ENCODE results near the gene MSANTD1.
A peak's percentile ranks its signal among the peaks of the same experiment; 100 is the strongest.

MSANTD1 gene

GRCh38 chr4:3266076-3266475, 17.1 kb downstream of the MSANTD1 start:
- DNase-seq, result no peak

DNA sequence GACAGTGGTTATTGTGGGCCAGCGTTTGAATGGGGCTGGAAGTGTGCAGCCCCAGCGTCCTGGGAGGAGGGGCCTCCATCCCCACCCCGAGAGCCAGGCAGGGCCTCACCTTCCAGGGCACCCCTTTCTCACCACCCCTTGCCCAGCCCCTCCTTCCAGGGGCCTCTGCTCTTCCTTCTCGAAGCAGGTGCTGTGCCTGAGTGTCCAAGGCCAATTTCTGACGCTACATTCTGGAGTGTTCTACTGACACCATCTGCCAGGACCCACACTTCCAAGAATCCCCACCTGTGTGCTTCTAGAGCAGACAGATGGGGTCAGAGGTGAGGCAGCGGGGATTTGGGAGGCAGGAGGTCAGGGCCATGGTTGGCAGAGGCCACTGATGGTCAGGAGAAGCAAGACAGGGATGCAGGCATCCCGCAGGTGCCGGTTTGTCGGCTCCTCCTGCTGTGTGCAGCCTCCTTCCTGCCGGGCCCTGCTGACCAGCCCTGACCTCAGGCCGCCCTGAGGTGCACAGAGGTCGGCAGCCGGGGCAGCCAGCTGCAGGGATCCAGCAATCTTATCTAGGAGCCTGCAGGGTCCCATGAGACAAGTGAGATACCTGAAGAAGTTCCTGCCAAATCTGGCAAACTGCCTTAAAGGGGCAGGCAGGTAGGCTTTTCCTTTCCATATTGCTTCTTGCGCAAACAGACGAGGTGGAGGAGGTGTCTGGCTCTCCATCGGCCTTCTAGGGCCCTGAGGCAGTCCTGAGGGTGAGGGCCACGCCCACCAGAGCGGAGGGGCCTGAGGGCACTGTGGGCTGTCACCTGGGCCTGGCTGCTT, 18.8 kb downstream of the MSANTD1 start:
- no peak for DNase-seq

DNA sequence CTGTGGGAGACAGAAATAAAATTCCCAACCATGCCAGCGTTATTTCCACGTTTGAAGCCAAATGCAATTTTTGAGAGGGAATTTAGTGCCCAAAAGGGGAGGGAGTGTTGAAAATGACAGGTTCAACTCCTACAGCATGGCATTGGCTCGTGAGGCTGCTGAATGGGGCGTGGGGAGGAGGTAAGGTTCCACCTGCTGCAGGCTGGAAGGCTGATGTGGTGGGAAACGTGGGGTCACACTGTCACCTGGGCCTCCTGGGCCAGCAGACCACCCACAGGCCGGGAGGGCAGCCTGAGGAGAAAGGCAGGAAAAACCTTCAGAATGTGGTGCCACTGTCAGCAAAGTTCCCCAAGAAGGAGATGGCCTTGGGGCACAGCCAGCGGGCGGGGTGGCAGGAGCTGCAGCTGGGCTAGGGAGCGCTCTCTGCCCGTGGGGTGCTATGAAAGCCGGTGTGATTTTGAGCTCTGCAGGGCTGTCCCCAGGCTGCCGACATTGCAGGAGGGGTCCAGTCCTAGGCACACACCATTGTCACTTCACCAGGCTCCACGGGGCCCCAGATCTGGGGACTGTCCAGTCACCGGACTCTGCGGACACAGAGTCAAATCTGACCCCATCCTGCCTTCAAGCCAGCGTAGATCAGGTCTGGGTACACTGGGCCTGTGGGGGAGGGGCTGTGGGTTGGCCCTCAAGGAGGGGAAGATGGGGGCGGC, 19.6 kb downstream of the MSANTD1 start:
- no peak for DNase-seq

GRCh38 chr4:3269105-3269927, 20.4 kb downstream of the MSANTD1 start:
- DNase-seq, result no peak

- no peak for DNase-seq
Measured at GRCh38 chr4:3269991-3270611, 21.1 kb downstream of the MSANTD1 start.

DNA sequence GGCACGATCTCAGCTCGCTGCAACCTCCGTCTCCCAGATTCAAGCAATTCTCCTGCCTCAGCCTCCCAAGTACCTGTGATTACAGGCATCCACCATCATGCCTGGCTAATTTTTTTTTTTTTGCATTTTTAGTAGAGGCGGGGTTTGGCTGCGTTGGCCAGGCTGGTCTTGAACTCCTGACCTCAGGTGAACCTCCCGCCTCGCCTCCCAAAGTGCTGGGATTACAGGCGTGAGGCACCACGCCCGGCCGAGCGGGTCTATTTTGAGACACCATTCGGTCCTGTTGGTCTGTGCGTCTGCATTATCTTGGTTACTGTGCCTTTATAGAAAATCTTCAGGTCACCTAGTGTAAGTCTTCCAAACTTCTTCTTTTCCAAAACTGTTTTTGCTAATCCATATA, 22.2 kb downstream of the MSANTD1 start:
- DNase-seq, result no peak

- no peak for DNase-seq
Measured at GRCh38 chr4:3276986-3277385, 28.0 kb downstream of the MSANTD1 start.

DNA sequence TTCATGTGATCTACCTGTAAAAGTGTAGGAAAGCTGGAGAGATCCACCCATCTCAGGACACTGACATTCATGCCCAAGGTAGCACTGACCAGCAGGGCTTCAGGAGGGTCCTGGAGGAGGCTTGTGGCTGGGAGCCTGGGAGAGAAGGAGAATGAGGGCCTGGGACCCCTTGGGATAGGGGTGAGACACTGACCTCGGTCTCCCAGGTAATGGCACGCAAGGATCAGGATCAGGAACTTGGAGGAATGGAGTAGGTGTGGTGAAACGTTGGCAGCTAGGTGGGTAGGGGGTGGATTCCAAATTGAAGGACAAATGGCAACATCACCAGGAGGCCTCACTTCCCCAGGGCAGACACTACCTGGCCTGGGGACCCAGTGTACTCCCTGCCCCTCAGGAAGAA, 31.5 kb downstream of the MSANTD1 start:
- DNase-seq, result no peak

DNA sequence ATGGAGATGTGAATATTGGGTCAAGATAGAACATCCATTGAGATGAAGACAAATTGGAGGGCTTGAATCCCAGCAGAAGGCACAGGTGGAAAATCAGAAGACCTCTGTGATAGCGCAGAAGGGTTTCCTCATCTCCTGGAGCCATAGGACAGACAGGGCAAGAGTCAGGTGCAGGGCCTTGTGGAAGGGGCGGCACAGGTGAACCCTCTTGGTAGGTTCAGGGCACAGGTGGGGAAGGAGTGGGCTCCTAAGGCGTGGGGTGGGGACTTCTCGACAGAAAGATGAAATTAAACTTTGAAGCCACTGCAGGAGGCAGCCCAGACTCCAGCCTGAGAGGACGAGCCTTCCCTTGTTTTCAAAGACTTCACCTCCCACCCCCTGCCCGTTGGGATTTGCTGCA, 34.5 kb downstream of the MSANTD1 start:
- no peak for DNase-seq

DNA sequence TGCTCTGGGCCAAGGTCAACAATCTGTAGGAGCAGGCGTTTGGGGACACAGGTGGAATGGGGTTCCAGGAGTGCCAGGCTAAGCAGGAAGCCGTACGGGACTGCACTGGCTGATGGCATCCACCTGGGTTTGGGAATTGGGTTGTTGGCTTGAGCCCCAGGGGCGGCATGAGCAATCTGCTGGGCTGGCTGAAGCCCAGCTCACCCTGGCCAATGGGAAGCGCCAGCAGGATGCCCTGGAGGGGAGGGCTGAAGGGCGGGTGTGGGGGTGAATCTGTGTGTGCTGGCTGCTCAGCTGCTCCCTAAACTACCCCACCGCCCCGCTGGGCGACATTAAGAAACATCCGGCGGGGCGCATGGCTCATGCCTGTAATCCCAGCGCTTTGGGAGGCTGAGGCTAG, 35.0 kb downstream of the MSANTD1 start:
- DNase-seq, result no peak

DNA sequence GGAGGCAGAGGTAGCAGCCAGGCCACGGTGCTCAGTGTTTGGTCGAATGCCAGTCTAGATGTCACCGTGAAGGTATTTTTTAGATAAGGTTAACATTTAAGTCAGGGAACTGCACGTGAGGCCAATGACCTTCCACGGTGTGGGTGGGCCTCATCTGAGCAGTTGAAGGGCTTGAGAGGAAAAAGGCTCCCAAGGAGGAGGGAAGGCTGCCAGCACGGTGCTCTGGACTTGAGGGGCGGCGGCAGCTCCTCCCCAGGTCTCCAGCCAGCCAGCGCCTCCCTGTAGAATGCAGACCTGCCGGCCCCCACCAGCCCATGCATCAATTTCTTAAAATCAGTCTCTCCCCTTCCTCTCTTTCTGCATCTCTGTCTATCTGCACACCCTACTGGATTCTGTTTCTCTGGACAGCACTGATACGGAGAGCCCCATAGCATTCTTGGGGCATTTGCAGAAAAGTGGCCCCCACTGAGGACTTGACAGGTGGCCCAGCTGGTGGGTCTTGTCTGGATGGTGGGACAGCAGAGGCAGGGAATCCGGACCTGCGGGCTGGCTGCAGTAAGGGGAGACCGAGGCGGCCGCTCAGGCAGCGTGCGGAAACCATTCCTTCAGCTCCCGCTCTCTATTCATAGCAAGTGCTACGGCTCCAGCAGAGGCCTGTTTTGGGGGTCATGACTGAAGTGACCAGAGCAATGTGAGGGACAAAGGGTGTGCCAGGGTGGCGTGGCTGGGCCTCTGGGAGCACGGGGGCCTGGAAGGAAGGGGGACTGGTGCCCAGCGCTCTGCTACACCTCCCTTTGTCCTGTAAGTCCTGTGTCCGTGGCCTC, 36.0 kb downstream of the MSANTD1 start:
- DNase-seq, result no peak

DNA sequence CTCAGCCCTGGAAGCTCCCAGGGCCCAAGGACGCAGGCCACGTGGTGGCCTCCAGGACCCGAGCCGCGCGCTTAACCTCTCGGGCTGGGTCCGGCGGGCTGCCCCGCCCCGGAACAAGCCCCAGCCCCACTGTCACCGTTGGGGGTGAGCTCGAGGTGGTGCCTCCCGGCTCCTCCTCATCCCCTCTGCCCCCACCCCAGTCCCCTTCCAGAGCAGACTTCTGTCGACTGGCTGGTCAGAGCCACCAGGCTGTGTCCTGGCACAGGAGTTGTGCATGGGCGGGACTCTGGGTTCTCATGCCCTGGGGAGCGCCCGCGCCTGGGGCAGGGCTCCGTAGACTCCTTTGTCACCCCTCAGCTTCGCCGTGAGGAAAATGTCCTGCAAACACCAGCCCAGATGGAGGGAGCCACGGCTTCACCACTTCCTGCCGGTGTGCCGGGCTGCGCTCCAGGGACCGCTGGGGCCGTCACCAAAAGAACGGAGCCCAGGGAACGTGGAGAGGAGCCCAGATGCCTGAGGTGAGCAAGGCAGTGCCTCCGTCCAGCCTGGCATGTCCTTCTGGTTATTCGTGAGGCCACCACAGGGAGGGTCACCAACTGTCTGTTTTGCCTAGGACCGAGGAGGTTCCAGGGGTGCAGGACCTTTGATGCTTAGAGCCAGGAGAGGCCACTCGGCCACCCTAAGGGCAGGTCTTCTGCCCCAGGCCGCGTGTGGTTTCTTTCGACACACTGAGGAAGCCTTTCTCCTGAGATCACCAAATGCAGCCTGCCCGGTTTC, 36.8 kb downstream of the MSANTD1 start:
- peak; percentile 88 to 94 for DNase-seq

DNA sequence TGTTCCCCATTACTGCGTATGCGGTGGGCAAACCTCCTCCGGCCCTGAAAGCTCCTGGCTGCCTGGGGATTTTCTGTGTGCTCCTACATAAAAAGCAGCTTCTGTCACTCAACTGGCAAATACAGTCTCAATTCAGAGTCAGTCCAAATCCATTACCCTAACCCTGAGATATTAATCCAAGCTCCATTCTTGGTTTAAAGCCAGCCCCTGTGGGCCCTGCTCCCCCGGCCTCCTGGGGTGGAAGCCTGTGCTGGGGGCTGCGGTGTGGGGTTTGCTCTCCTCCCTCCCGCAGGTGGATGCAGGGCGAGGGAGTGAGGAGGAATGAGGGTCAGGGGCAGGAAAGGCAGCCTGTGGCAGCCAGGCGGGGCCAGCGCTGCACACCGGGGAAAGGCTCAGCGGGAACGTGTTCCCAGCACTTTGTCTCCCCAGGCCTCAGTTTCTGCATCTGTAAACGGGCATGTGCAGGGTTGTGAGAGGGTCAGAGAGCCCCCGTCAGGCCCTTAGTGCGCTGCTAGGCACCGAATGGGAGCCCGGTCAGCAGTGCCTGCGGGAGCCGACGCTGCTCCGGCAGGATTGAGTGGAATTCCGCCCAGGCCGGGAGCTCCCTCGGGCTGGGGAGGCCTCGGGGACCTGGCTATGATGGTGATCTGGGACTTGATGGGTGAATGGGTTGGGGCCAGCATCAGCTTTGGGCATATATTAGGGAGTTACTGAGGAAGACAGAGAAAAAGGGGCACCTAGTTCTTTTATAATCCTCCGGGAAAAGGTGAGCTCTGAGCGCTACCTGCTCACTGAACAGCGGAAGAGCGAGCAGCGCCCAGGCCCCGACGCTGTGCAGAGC, 37.6 kb downstream of the MSANTD1 start:
- DNase-seq, result no peak

DNA sequence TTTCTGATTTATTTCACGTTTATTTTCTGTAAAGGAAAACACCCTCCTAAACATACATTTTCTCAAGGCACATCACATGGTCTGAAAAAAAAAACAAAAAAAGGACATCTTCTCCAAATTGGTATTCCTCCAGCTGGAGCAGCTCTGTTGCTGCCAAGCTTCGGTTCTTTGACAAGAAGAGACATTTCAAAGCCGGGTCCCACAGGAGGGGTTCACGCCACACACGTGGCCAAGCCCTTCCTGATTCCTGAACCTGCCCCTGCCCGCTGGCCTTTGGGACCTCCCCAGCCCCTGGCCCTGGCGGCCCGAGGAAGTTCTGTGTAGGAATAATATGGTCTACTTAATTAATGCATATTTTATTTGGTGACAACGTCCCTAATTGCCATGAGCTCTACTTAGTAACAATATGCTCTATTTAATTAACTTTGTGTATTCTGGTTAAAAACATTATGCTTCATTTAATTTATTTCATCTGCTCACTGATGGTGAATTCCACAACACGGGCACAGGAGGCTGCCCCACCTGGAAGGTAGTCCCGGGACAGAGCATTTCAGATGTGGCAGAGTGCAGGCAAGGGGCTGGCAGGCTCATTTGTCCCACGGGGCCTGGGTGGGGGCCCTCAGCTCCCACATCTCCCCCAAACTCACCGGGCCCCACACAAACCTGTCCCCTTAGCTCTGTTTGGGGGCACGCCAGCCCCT, 38.5 kb downstream of the MSANTD1 start:
- no peak for DNase-seq

GRCh38 chr4:3287972-3288570, 39.1 kb downstream of the MSANTD1 start:
- DNase-seq, result no peak

GRCh38 chr4:3288571-3289094, 39.7 kb downstream of the MSANTD1 start:
- DNase-seq, result no peak

DNA sequence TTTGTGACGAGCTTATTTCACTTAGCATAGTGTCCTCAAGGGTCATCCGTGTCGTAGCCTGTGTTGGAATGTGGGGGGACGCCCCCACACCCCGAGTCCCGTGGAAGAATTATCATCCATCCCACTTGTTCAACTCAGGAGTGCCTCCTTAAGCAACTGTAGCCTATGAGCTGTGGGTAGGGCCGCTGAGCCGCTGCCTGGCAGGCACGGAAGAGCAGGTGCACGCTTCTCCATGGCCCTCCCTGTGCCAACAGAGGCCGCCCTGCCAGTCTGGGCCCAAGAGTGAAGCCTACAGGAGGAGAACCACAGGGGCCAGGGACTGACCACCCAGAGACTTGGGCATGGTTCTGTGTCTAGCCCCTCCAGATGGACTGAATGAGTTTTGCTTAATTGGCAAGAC, 41.5 kb downstream of the MSANTD1 start:
- DNase-seq, result no peak

- no peak for DNase-seq
Measured at GRCh38 chr4:3290889-3291321, 41.9 kb downstream of the MSANTD1 start.

All from inflammatory macrophage (primary cell).